GM12878 (cell line): ENCODE results near the gene CDR2. TPM values are rescaled to one million over a fixed set of nuclear protein-coding genes. Genes with fewer than 3 reads are reported as not detected.

Experiments used
- ATAC-seq: fragments of 200-7000 bp; cut with Tn5 transposase; 3 replicates; pipeline ENCODE4 v1.9.1; 2020; ENCODE audit warnings: mild to moderate bottlenecking, moderate library complexity
- BruUV-seq: library from RNA; stranded (reverse); fragments of 400-500 nt; replicated peaks from 2 replicates; lab custom pipeline; 2021; lab: Mats Ljungman, UMichigan
- CTCF ChIA-PET: fragments of 300-600 bp; sonication (Branson Sonifier 250); formaldehyde crosslinking; extraction: SDS; loops from one replicate; lab custom pipeline; 2021; ENCODE audit warnings: inconsistent platforms; lab: Yijun Ruan, JAX
- POLR2A ChIA-PET: fragments of 350-600 bp; formaldehyde crosslinking; extraction: SDS; loops from one replicate; lab custom pipeline; 2021; ENCODE audit warnings: inconsistent platforms; lab: Charles Lee
- RAD21 ChIA-PET: fragments of 300-600 bp; sonication (Branson Sonifier 250); formaldehyde crosslinking; loops from one replicate; lab custom pipeline; 2023; ENCODE audit warnings: antibody characterized with exemption; ENCODE audit not compliant: unreplicated experiment; lab: Charles Lee
- SMC1A ChIA-PET: fragments of 300-600 bp; sonication (Branson Sonifier 250); formaldehyde crosslinking; loops from one replicate; lab custom pipeline; 2023; ENCODE audit not compliant: unreplicated experiment, uncharacterized antibody; lab: Charles Lee
- DNase-seq: peaks from one replicate; pipeline ENCODE4 v3.0.0-alpha.2; 2011; ENCODE audit warnings: low read depth, low spot score
- FAIRE-seq: peaks from 3 replicates; lab custom pipeline; 2011; peaks lifted over from hg19 to GRCh38; lab: Jason Lieb, UNC
- H2AFZ ChIP-seq: 2 replicates; pipeline ENCODE4 v1.6.0; 2011; ENCODE audit warnings: low read depth, low read length, control low read depth; ENCODE audit not compliant: control insufficient read depth
- H3K27ac ChIP-seq: 2 replicates; pipeline ENCODE4 v1.5.1; 2011; ENCODE audit warnings: control low read depth; ENCODE audit not compliant: control insufficient read depth, insufficient read depth
- H3K27me3 ChIP-seq, 2 experiments: replicated peaks in 1 of 2; 2 replicates each; pipeline versions ENCODE4 v1.6.0 to v1.6.1; 2011; ENCODE audit warnings: low read length in 1 of 2; ENCODE audit not compliant: control insufficient read depth in 2 of 2, insufficient read depth in 2 of 2
- H3K36me3 ChIP-seq, 2 experiments: 2 replicates each; pipeline ENCODE4 v1.5.1; 2011; ENCODE audit warnings: low read length in 1 of 2; ENCODE audit not compliant: control insufficient read depth in 2 of 2, insufficient read depth in 2 of 2
- H3K4me1 ChIP-seq: 2 replicates; pipeline ENCODE4 v1.6.1; 2011; ENCODE audit warnings: mild to moderate bottlenecking, low read length, moderate library complexity, mixed read lengths; ENCODE audit not compliant: control insufficient read depth, insufficient read depth
- H3K4me2 ChIP-seq: 2 replicates; pipeline ENCODE4 v1.6.0; 2011; ENCODE audit warnings: control low read depth; ENCODE audit not compliant: control insufficient read depth, insufficient read depth
- H3K4me3 ChIP-seq: fragments of 200-600 bp; sonication (generic); 2 replicates; pipeline ENCODE4 v1.5.1; 2016
- H3K79me2 ChIP-seq: 2 replicates; pipeline ENCODE4 v1.6.0; 2011; ENCODE audit warnings: low read length; ENCODE audit not compliant: control insufficient read depth, insufficient read depth
- H3K9ac ChIP-seq: 2 replicates; pipeline ENCODE4 v1.8.0; 2011; ENCODE audit warnings: low read length, control low read depth, mixed read lengths; ENCODE audit not compliant: control insufficient read depth, insufficient read depth
- H3K9me3 ChIP-seq: replicated peaks from 3 replicates; pipeline ENCODE4 v1.5.1; 2011; ENCODE audit warnings: mild to moderate bottlenecking, low read length; ENCODE audit not compliant: control insufficient read depth, insufficient read depth
- H4K20me1 ChIP-seq: 2 replicates; pipeline ENCODE4 v1.6.0; 2011; ENCODE audit not compliant: control insufficient read depth, insufficient read depth
- CREB1 ChIP-seq: IDR thresholded peaks from 2 replicates; pipeline ENCODE4 v1.6.1; 2012; ENCODE audit warnings: low read depth, mild to moderate bottlenecking, inconsistent platforms
- KDM1A ChIP-seq: fragments of 200-600 bp; sonication (generic); IDR thresholded peaks from 2 replicates; pipeline ENCODE4 v1.6.1; 2016; ENCODE audit warnings: borderline replicate concordance
- MEF2A ChIP-seq: IDR thresholded peaks from 2 replicates; pipeline ENCODE4 v1.6.1; 2011; ENCODE audit warnings: low read depth, mild to moderate bottlenecking, low read length, moderate library complexity; ENCODE audit not compliant: insufficient read depth
- SIX5 ChIP-seq: IDR thresholded peaks from 2 replicates; pipeline ENCODE4 v1.6.1; 2011; ENCODE audit warnings: mild to moderate bottlenecking, low read depth, low read length, moderate library complexity; ENCODE audit not compliant: severe bottlenecking
- SREBF1 ChIP-seq: IDR thresholded peaks from 2 replicates; pipeline ENCODE4 v1.6.1; 2012; ENCODE audit warnings: mild to moderate bottlenecking, low read length
- ZNF217 ChIP-seq: fragments of 450-650 bp; IDR thresholded peaks from 2 replicates; pipeline ENCODE4 v1.6.1; 2017; ENCODE audit warnings: antibody characterized with exemption, mild to moderate bottlenecking
- in situ Hi-C: fragments of 300-500 bp; cut with MboI; formaldehyde crosslinking; loops from 9 replicates; pipeline ENCODE4 v1.14.3; 2018; ENCODE audit warnings: mixed read lengths
- intact Hi-C: fragments of 100-400 bp; cut with micrococcal nuclease; formaldehyde crosslinking; loops from one replicate; pipeline ENCODE4 v1.14.2; 2022; ENCODE audit not compliant: unreplicated experiment
- polyA plus RNA-seq, 11 experiments: library from polyadenylated mRNA; depleted of rRNA in 4 of 11; unstranded in 6 of 11; stranded (reverse) in 5 of 11; fragments of >200 nt; fragmentation: Nextera tagmentation in 4 of 11; fragmentation: Illumina TruSeq in 1 of 11; extraction: Ambion mirVana in 4 of 11; extraction: Trizol in 1 of 11; gene quantifications; 1 replicate in 1 of 11; 2 replicates in 10 of 11; pipeline versions ENCODE4 v1.2.1 to v1.2.3, GENCODE V29; 2011 to 2016; ENCODE audit warnings: inconsistent platforms in 2 of 11, missing spikeins in 2 of 11, low read depth in 1 of 11
- total RNA-seq, 4 experiments: library from RNA; depleted of rRNA in 3 of 4; stranded (reverse); fragments of >200 nt in 3 of 4; fragmentation: Illumina TruSeq in 1 of 4; extraction: Trizol in 1 of 4; gene quantifications; 2 replicates each; pipeline versions ENCODE4 v1.2.1 to v1.2.3, GENCODE V29; 2013 to 2021
- TF ChIP-seq, protein P1 (sequence below): IDR thresholded peaks from 2 replicates; pipeline ENCODE4 v1.6.1; 2011; ENCODE audit warnings: mild to moderate bottlenecking, low read depth, low read length, moderate library complexity; ENCODE audit not compliant: insufficient replicate concordance

CDR2 gene
- total and polyA plus RNA-seq, 10 of the 15 experiments (the other 5 are each of a cell fraction or from before 2014, with no cell fraction given) = 4.8 to 24.3 (median 19.2) TPM

DNA sequence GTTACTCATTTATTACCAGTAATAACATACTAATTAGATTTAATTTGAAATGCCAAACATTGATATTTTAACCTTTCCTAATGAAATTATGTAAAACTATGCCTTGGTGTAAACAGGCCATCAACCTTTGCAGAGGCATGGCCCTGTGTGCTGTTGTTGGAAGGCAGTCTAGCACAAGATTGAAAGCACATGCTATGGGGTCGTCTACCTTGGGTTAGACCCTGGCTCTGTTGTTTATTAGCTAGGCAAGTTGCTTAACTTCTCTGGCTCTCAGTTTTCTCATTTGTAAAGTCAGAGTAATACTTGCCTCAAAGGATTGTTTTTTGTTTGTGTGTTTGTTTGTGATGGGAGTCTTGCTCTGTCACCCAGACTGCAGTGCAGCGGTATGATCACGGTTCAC lies 9.4 kb upstream of the CDR2 start (continued):
- no peak for TF ChIP-seq SREBF1
- TF ChIP-seq, protein P1, sequence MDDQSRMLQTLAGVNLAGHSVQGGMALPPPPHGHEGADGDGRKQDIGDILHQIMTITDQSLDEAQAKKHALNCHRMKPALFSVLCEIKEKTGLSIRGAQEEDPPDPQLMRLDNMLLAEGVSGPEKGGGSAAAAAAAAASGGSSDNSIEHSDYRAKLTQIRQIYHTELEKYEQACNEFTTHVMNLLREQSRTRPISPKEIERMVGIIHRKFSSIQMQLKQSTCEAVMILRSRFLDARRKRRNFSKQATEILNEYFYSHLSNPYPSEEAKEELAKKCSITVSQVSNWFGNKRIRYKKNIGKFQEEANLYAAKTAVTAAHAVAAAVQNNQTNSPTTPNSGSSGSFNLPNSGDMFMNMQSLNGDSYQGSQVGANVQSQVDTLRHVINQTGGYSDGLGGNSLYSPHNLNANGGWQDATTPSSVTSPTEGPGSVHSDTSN = no peak

DNA sequence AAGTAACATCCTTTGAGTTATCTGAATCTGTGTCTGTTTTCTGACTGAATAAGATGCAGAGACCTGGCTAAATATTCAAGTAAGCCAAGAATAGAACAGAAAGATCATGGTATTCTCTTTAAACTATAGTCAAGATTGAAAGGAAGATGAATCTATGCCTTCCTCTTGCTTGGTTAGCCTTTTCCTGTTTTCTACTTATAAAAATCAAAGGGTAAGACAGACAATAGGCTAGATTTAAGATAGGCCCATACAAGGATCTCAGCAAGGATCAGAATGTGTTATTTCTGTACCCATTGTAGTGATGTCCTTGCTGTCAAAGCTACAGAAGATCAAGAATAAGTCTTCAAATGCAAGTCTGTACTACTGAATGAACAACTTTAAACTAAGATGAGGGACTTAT lies 7.0 kb upstream of the CDR2 start:
- no peak overlapping the region for H3K4me3 ChIP-seq
- ChIA-PET SMC1A (interaction anchor here (1.4 kb wide), 1 partner anchor 26 kb away, joined by 3 read pairs; no protein-coding TSS in a partner anchor), POLR2A (interaction anchor here (0.6 to 1.1 kb wide), 3 partner anchors 26 to 1272 kb away, joined by 3 to 5 read pairs (median 3); no protein-coding TSS in a partner anchor), CTCF (no interaction called here), RAD21 (no interaction called here)
- no peak overlapping the region for H3K27ac ChIP-seq
- TF ChIP-seq SIX5 (no peak), ZNF217 (no peak), MEF2A (no peak), CREB1 (no peak), KDM1A (no peak)
- FAIRE-seq = no peak
- no peaks in the 10 kb centered on the region for H3K79me2 ChIP-seq
- H2AFZ ChIP-seq = no peak overlapping the region
- no peak for ATAC-seq
- in situ Hi-C loops (no loop called here), intact Hi-C loops (no loop called here)
- DNase-seq = no peak
- no peak overlapping the region for H3K9ac ChIP-seq
- no peaks in the 10 kb centered on the region for H3K27me3 ChIP-seq
- no peaks in the 10 kb centered on the region for H4K20me1 ChIP-seq
- no peaks in the 10 kb centered on the region for H3K9me3 ChIP-seq
- no TSS peak for BruUV-seq
- no peaks in the 10 kb centered on the region for H3K36me3 ChIP-seq
- no peaks in the 10 kb centered on the region for H3K4me1 ChIP-seq
- H3K4me2 ChIP-seq = no peak overlapping the region
